SK-N-SH (cell line): ENCODE data around the gene NEUROD6. TPM values are rescaled to one million over a fixed set of nuclear protein-coding genes. Genes with fewer than 3 reads are reported as not detected.

Source experiments
- CTCF ChIA-PET: fragments of 300-600, 350-600 bp; formaldehyde crosslinking; extraction: SDS; loops from one replicate; lab custom pipeline; 2021; lab: Yijun Ruan, JAX
- POLR2A ChIA-PET: fragments of 350-600 bp; sonication (Branson Sonifier 250); formaldehyde crosslinking; extraction: SDS; loops from one replicate; lab custom pipeline; 2020; ENCODE audit warnings: antibody characterized with exemption, inconsistent platforms; lab: Yijun Ruan, JAX
- DNase-seq: peaks from one replicate; pipeline ENCODE4 v3.0.0; 2012
- H2AFZ ChIP-seq: fragments of 200-600 bp; sonication (generic); 2 replicates; pipeline ENCODE4 v1.8.1; 2016; ENCODE audit warnings: antibody characterized with exemption, mild to moderate bottlenecking, low read depth
- H3F3A ChIP-seq: fragments of 200-600 bp; sonication (generic); replicated peaks from 2 replicates; pipeline ENCODE3; 2016; ENCODE audit warnings: antibody characterized with exemption, mild to moderate bottlenecking; ENCODE audit not compliant: insufficient read depth
- H3K27ac ChIP-seq, 2 experiments: fragments of 200-500 bp in 1 of 2; fragments of 200-600 bp in 1 of 2; sonication (Bioruptor generic) in 1 of 2; sonication (generic), shearing (Covaris generic) in 1 of 2; 2 replicates each; pipeline versions ENCODE4 v1.5.1 to v1.6.1; 2014 to 2016; ENCODE audit warnings: low read depth in 2 of 2, inconsistent platforms in 1 of 2, low read length in 1 of 2, mild to moderate bottlenecking in 1 of 2, mixed read lengths in 1 of 2
- H3K27me3 ChIP-seq: fragments of 200-600 bp; sonication (generic), shearing (Covaris generic); 2 replicates; pipeline ENCODE4 v1.6.1; 2016; ENCODE audit warnings: mixed run types; ENCODE audit not compliant: insufficient read depth
- H3K36me3 ChIP-seq, 2 experiments: fragments of 200-500 bp in 1 of 2; fragments of 200-600 bp in 1 of 2; sonication (Bioruptor generic) in 1 of 2; sonication (generic) in 1 of 2; replicated peaks in 1 of 2; 2 replicates each; pipeline versions ENCODE3 to v1.5.1; 2014 to 2016; ENCODE audit warnings: low read length in 1 of 2, mild to moderate bottlenecking in 1 of 2; ENCODE audit not compliant: insufficient read depth in 2 of 2, control insufficient read depth in 1 of 2
- H3K4me1 ChIP-seq, 2 experiments: fragments of 200-500 bp in 1 of 2; fragments of 200-600 bp in 1 of 2; sonication (Bioruptor generic) in 1 of 2; sonication (generic), shearing (Covaris generic) in 1 of 2; 2 replicates each; pipeline versions ENCODE4 v1.5.1 to v1.6.1; 2014 to 2016; ENCODE audit warnings: low read depth in 1 of 2, low read length in 1 of 2, mixed run types in 1 of 2; ENCODE audit not compliant: insufficient read depth in 2 of 2, control insufficient read depth in 1 of 2
- H3K4me2 ChIP-seq: fragments of 200-600 bp; sonication (generic), shearing (Covaris generic); 2 replicates; pipeline ENCODE4 v1.6.1; 2017; ENCODE audit warnings: mixed run types
- H3K4me3 ChIP-seq, 2 experiments: fragments of 200-500 bp in 1 of 2; fragments of 200-600 bp in 1 of 2; sonication (Bioruptor generic) in 1 of 2; sonication (generic), shearing (Covaris generic) in 1 of 2; 2 replicates each; pipeline versions ENCODE4 v1.5.1 to v1.8.1; 2014 to 2016; ENCODE audit warnings: low read depth in 2 of 2, inconsistent platforms in 1 of 2, low read length in 1 of 2, mild to moderate bottlenecking in 1 of 2, mixed read lengths in 1 of 2, moderate library complexity in 1 of 2
- H3K79me2 ChIP-seq: fragments of 200-600 bp; sonication (generic); 2 replicates; pipeline ENCODE4 v1.8.1; 2017; ENCODE audit warnings: mild to moderate bottlenecking; ENCODE audit not compliant: insufficient read depth
- H3K9ac ChIP-seq: fragments of 200-600 bp; sonication (generic); 2 replicates; pipeline ENCODE4 v1.6.1; 2017; ENCODE audit warnings: mixed run types
- H3K9me2 ChIP-seq: fragments of 200-600 bp; sonication (generic); 2 replicates; pipeline ENCODE4 v1.6.1; 2017; ENCODE audit warnings: mixed run types
- H3K9me3 ChIP-seq: fragments of 200-600 bp; sonication (generic); 2 replicates; pipeline ENCODE4 v1.6.1; 2017; ENCODE audit warnings: mixed run types, mild to moderate bottlenecking, moderate library complexity
- H4K20me1 ChIP-seq: fragments of 200-600 bp; sonication (generic); 2 replicates; pipeline ENCODE4 v1.6.1; 2017; ENCODE audit warnings: mild to moderate bottlenecking, mixed run types; ENCODE audit not compliant: insufficient read depth
- CHD2 ChIP-seq: fragments of 150-350 bp; IDR thresholded peaks from 2 replicates; pipeline ENCODE4 v1.6.1; 2018; ENCODE audit warnings: low read length; ENCODE audit not compliant: partially characterized antibody
- EZH2phosphoT487 ChIP-seq: fragments of 200-600 bp; sonication (generic); IDR thresholded peaks from 2 replicates; pipeline ENCODE4 v1.6.1; 2017; ENCODE audit warnings: low read depth, mixed run types, mild to moderate bottlenecking, antibody characterized with exemption, moderate library complexity, borderline replicate concordance
- FOSL2 ChIP-seq: IDR thresholded peaks from 2 replicates; pipeline ENCODE4 v1.4.0; 2012; ENCODE audit warnings: low read depth, mild to moderate bottlenecking, moderate library complexity, borderline replicate concordance
- JUND ChIP-seq: IDR thresholded peaks from 2 replicates; pipeline ENCODE4 v1.4.0; 2012
- MEF2A ChIP-seq: IDR thresholded peaks from 2 replicates; pipeline ENCODE4 v1.4.0; 2012; ENCODE audit warnings: low read depth, borderline replicate concordance
- MXI1 ChIP-seq: IDR thresholded peaks from 2 replicates; pipeline ENCODE4 v1.6.1; 2012; ENCODE audit warnings: mild to moderate bottlenecking, low read depth, low read length, improper control_type of control experiment
- NFIC ChIP-seq: IDR thresholded peaks from 2 replicates; pipeline ENCODE4 v1.4.0; 2012; ENCODE audit warnings: borderline replicate concordance
- POLR2AphosphoS5 ChIP-seq: IDR thresholded peaks from 2 replicates; pipeline ENCODE4 v1.6.1; 2012; ENCODE audit warnings: low read depth, low read length
- RAD21 ChIP-seq: IDR thresholded peaks from 2 replicates; pipeline ENCODE4 v1.6.1; 2012; ENCODE audit warnings: mild to moderate bottlenecking, low read length
- REST ChIP-seq: IDR thresholded peaks from 2 replicates; pipeline ENCODE4 v1.6.1; 2012; ENCODE audit warnings: mild to moderate bottlenecking, low read depth, low read length, moderate library complexity
- RFX5 ChIP-seq: IDR thresholded peaks from 2 replicates; pipeline ENCODE4 v1.6.1; 2012; ENCODE audit warnings: mild to moderate bottlenecking, improper control_type of control experiment, low read length
- RXRA ChIP-seq: IDR thresholded peaks from 2 replicates; pipeline ENCODE4 v1.4.0; 2012; ENCODE audit warnings: low read depth, mild to moderate bottlenecking, borderline replicate concordance
- SMC3 ChIP-seq: IDR thresholded peaks from 2 replicates; pipeline ENCODE4 v1.6.1; 2012; ENCODE audit warnings: low read depth, low read length, improper control_type of control experiment
- TCF12 ChIP-seq: IDR thresholded peaks from 2 replicates; pipeline ENCODE4 v1.4.0; 2012
- TEAD4 ChIP-seq: IDR thresholded peaks from 2 replicates; pipeline ENCODE4 v1.4.0; 2012; ENCODE audit warnings: mild to moderate bottlenecking, borderline replicate concordance; ENCODE audit not compliant: insufficient read depth
- YY1 ChIP-seq: IDR thresholded peaks from 2 replicates; pipeline ENCODE4 v1.4.0; 2012; ENCODE audit warnings: low read depth, mild to moderate bottlenecking
- whole genome bisulfite sequencing: methylation state at CpG from one replicate; pipeline ENCODE4 v1.1.6; 2017; ENCODE audit warnings: low lambda C conversion rate; 5-methylcytosine and 5-hydroxymethylcytosine counted together
- polyA plus RNA-seq, 3 experiments: library from polyadenylated mRNA; depleted of rRNA; stranded (reverse); fragments of >200 nt; gene quantifications; 2 replicates each; pipeline ENCODE4 v1.2.3, GENCODE V29; 2012
- TF ChIP-seq, protein P1 (sequence below): IDR thresholded peaks from 2 replicates; pipeline ENCODE4; 2012
- TF ChIP-seq, protein P2 (sequence below): fragments of 150-350 bp; IDR thresholded peaks from 2 replicates; pipeline ENCODE4 v1.6.1; 2017; ENCODE audit warnings: antibody characterized with exemption, low read length, low read depth, borderline replicate concordance
- TF ChIP-seq, protein P3 (sequence below): IDR thresholded peaks from 2 replicates; pipeline ENCODE4 v1.4.0; 2012; ENCODE audit warnings: low read depth
- TF ChIP-seq, protein P4 (sequence below): IDR thresholded peaks from 2 replicates; pipeline ENCODE4 v1.4.0; 2012; ENCODE audit warnings: low read depth, borderline replicate concordance

NEUROD6 gene
- polyA plus RNA-seq, 1 of the 3 experiments (the other 2 are of a cell fraction) = not detected

DNA sequence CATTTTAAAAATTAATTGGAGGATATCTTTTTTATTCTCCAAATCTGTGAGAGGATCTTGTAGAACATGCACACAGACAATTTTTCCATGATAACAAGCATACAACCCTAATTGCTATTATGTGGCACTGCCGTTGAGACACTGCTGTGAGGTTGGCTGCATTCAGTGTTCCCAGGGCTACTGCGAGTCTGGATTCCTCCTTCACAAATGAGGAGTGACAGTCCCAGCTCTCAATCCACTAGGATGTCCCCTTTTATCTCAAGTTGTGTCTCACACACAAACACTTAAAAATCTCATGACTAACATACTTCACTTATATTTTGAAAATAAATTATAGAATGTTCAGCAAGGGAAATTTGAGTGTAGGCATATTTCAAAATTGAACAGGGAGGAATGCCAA is 14.1 kb downstream of the NEUROD6 start:
- Histone ChIP-seq H3K4me1 (no peaks in the 10 kb centered on the region), H3F3A (no peaks in the 10 kb centered on the region), H4K20me1 (no peaks in the 10 kb centered on the region), H3K36me3 (no peaks in the 10 kb centered on the region), H3K9ac (no peak overlapping the region), H3K27me3 (no peaks in the 10 kb centered on the region), H3K4me3 (no peak overlapping the region), H3K4me2 (no peak overlapping the region), H3K9me2 (no peaks in the 10 kb centered on the region; the same call in 1 of the 2 replicates), H3K79me2 (no peaks in the 10 kb centered on the region), H3K9me3 (no peaks in the 10 kb centered on the region), H2AFZ (no peak overlapping the region), H3K27ac (no peak overlapping the region)
- TF ChIP-seq REST (no peak), CHD2 (no peak), NFIC (no peak), SMC3 (no peak), JUND (no peak), FOSL2 (no peak), RXRA (no peak), RAD21 (no peak), MEF2A (no peak), YY1 (no peak)
- TF ChIP-seq, protein P1, sequence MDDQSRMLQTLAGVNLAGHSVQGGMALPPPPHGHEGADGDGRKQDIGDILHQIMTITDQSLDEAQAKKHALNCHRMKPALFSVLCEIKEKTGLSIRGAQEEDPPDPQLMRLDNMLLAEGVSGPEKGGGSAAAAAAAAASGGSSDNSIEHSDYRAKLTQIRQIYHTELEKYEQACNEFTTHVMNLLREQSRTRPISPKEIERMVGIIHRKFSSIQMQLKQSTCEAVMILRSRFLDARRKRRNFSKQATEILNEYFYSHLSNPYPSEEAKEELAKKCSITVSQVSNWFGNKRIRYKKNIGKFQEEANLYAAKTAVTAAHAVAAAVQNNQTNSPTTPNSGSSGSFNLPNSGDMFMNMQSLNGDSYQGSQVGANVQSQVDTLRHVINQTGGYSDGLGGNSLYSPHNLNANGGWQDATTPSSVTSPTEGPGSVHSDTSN = no peak
- TF ChIP-seq, protein P2, sequence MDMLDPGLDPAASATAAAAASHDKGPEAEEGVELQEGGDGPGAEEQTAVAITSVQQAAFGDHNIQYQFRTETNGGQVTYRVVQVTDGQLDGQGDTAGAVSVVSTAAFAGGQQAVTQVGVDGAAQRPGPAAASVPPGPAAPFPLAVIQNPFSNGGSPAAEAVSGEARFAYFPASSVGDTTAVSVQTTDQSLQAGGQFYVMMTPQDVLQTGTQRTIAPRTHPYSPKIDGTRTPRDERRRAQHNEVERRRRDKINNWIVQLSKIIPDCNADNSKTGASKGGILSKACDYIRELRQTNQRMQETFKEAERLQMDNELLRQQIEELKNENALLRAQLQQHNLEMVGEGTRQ = no peak
- DNase-seq = no peak
- ChIA-PET CTCF (interaction anchor here (1.2 to 1.5 kb wide), 2 partner anchors 11 to 343 kb away, joined by 3 to 5 read pairs; no protein-coding TSS in a partner anchor), POLR2A (no interaction called here)
- WGBS = 0% methylated on average over 2 of the region's 2 CpGs

- no peak overlapping the region for H3K27ac ChIP-seq
- no peaks in the 10 kb centered on the region for H3K27me3 ChIP-seq
- H3K4me2 ChIP-seq = no peak overlapping the region
- H3K36me3 ChIP-seq = no peaks in the 10 kb centered on the region
- no peak overlapping the region for H3K9ac ChIP-seq
- no peaks in the 10 kb centered on the region for H3K9me3 ChIP-seq
- H3K4me3 ChIP-seq = no peak overlapping the region
- H3F3A ChIP-seq = no peaks in the 10 kb centered on the region
- 3% methylated on average over 1 of the region's 1 CpG for WGBS
- DNase-seq = no peak
- H2AFZ ChIP-seq = no peak overlapping the region
- ChIA-PET POLR2A (no interaction called here), CTCF (interaction anchor here (1.1 to 1.8 kb wide), 3 partner anchors 50 to 189 kb away, joined by 3 to 7 read pairs (median 4); no protein-coding TSS in a partner anchor)
- H3K4me1 ChIP-seq = no peaks in the 10 kb centered on the region
- no peaks in the 10 kb centered on the region for H3K9me2 ChIP-seq
- H4K20me1 ChIP-seq = no peaks in the 10 kb centered on the region
- no peaks in the 10 kb centered on the region for H3K79me2 ChIP-seq
- TF ChIP-seq MXI1 (no peak), RFX5 (no peak), JUND (no peak), POLR2AphosphoS5 (no peak), EZH2phosphoT487 (no peak), MEF2A (no peak), NFIC (no peak), TEAD4 (no peak), TCF12 (no peak)
- TF ChIP-seq, protein P2 = no peak
- TF ChIP-seq, protein P3, sequence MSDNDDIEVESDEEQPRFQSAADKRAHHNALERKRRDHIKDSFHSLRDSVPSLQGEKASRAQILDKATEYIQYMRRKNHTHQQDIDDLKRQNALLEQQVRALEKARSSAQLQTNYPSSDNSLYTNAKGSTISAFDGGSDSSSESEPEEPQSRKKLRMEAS = no peak
- TF ChIP-seq, protein P4, sequence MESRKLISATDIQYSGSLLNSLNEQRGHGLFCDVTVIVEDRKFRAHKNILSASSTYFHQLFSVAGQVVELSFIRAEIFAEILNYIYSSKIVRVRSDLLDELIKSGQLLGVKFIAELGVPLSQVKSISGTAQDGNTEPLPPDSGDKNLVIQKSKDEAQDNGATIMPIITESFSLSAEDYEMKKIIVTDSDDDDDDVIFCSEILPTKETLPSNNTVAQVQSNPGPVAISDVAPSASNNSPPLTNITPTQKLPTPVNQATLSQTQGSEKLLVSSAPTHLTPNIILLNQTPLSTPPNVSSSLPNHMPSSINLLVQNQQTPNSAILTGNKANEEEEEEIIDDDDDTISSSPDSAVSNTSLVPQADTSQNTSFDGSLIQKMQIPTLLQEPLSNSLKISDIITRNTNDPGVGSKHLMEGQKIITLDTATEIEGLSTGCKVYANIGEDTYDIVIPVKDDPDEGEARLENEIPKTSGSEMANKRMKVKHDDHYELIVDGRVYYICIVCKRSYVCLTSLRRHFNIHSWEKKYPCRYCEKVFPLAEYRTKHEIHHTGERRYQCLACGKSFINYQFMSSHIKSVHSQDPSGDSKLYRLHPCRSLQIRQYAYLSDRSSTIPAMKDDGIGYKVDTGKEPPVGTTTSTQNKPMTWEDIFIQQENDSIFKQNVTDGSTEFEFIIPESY = no peak
Observed at GRCh38 chr7:31323101-31323500, 17.4 kb downstream of the NEUROD6 start.
